Neural cell (in vitro differentiated cells): ENCODE data around the gene ATG2B. TPM values are rescaled to one million over a fixed set of nuclear protein-coding genes. Genes with fewer than 3 reads are reported as not detected.

Experiments used
- H2AFZ ChIP-seq: fragments of 200-600, 300-800 bp; sonication (generic), shearing (Covaris generic); 2 replicates; pipeline ENCODE4 v1.6.0; 2014; ENCODE audit warnings: low read depth, mild to moderate bottlenecking, antibody characterized with exemption, low read length, moderate library complexity
- H3F3A ChIP-seq: fragments of 200-600 bp; shearing (Covaris generic); 2 replicates; pipeline ENCODE4 v1.6.1; 2016; ENCODE audit warnings: mild to moderate bottlenecking, moderate library complexity, mixed read lengths, antibody characterized with exemption, low read length; ENCODE audit not compliant: insufficient read depth, poor library complexity, severe bottlenecking
- H3K27ac ChIP-seq: fragments of 200-600, 300-800 bp; sonication (generic), shearing (Covaris generic); 2 replicates; pipeline ENCODE4 v1.5.1; 2014; ENCODE audit warnings: mild to moderate bottlenecking, low read length, moderate library complexity
- H3K27me3 ChIP-seq: fragments of 300-800, 200-600 bp; sonication (generic), shearing (Covaris generic); 2 replicates; pipeline ENCODE4 v1.6.0; 2014; ENCODE audit warnings: mild to moderate bottlenecking, low read depth, low read length, moderate library complexity; ENCODE audit not compliant: insufficient read depth
- H3K36me3 ChIP-seq: fragments of 300-800, 200-600 bp; sonication (generic), shearing (Covaris generic); 2 replicates; pipeline ENCODE4 v1.5.1; 2014; ENCODE audit warnings: mild to moderate bottlenecking, antibody characterized with exemption, low read length, moderate library complexity; ENCODE audit not compliant: insufficient read depth
- H3K4me2 ChIP-seq: fragments of 300-800, 200-600 bp; sonication (generic), shearing (Covaris generic); 2 replicates; pipeline ENCODE4 v1.6.0; 2014; ENCODE audit warnings: mild to moderate bottlenecking, low read length
- H3K4me3 ChIP-seq: fragments of 300-800, 200-600 bp; sonication (generic), shearing (Covaris generic); 2 replicates; pipeline ENCODE4 v1.5.1; 2014; ENCODE audit warnings: mild to moderate bottlenecking, low read length, moderate library complexity
- H3K79me2 ChIP-seq: fragments of 200-600 bp; shearing (Covaris generic); replicated peaks from 2 replicates; pipeline ENCODE4 v1.6.0; 2014; ENCODE audit warnings: mild to moderate bottlenecking, low read length, moderate library complexity; ENCODE audit not compliant: insufficient read depth
- H3K9ac ChIP-seq: fragments of 300-800, 200-600 bp; sonication (generic), shearing (Covaris generic); 2 replicates; pipeline ENCODE4 v1.6.1; 2016; ENCODE audit warnings: mild to moderate bottlenecking, low read length, mixed read lengths
- H3K9me2 ChIP-seq: fragments of 200-600 bp; shearing (Covaris generic); 2 replicates; pipeline ENCODE4 v1.6.1; 2016; ENCODE audit warnings: mild to moderate bottlenecking, low read length, mixed read lengths; ENCODE audit not compliant: insufficient read depth
- H3K9me3 ChIP-seq: fragments of 200-600, 300-800 bp; sonication (generic), shearing (Covaris generic); 2 replicates; pipeline ENCODE4 v1.6.1; 2016; ENCODE audit warnings: mild to moderate bottlenecking, mixed run types, low read length, moderate library complexity, mixed read lengths
- H4K20me1 ChIP-seq: fragments of 200-600 bp; shearing (Covaris generic); 2 replicates; pipeline ENCODE4 v1.6.1; 2016; ENCODE audit warnings: mild to moderate bottlenecking, mixed run types; ENCODE audit not compliant: insufficient read depth
- CTCF ChIP-seq: fragments of 450-650 bp; IDR thresholded peaks from 2 replicates; pipeline ENCODE4 v1.5.1; 2014; ENCODE audit warnings: antibody characterized with exemption, mild to moderate bottlenecking, moderate library complexity; ENCODE audit not compliant: poor library complexity, severe bottlenecking
- EP300 ChIP-seq: fragments of 450-650 bp; conservative IDR thresholded peaks from 2 replicates; pipeline ENCODE4 v1.6.1; 2014; ENCODE audit warnings: antibody characterized with exemption, mild to moderate bottlenecking, moderate library complexity; ENCODE audit not compliant: poor library complexity, severe bottlenecking
- EZH2 ChIP-seq: fragments of 200-600, 300-800 bp; shearing (Covaris generic), sonication (generic); IDR thresholded peaks from 2 replicates; pipeline ENCODE4 v1.6.1; 2014; ENCODE audit warnings: antibody characterized with exemption, low read length, borderline replicate concordance, mild to moderate bottlenecking; ENCODE audit not compliant: insufficient read depth, poor library complexity, severe bottlenecking
- MXI1 ChIP-seq: fragments of 450-650 bp; conservative IDR thresholded peaks from 2 replicates; pipeline ENCODE4 v1.6.1; 2014; ENCODE audit warnings: antibody characterized with exemption, mild to moderate bottlenecking; ENCODE audit not compliant: poor library complexity, severe bottlenecking
- POLR2AphosphoS5 ChIP-seq: IDR thresholded peaks from 2 replicates; pipeline ENCODE4 v1.6.1; 2012
- RAD21 ChIP-seq: fragments of 450-650 bp; conservative IDR thresholded peaks from 2 replicates; pipeline ENCODE4 v1.6.1; 2014; ENCODE audit warnings: antibody characterized with exemption, mild to moderate bottlenecking, moderate library complexity
- SMC3 ChIP-seq: fragments of 450-650 bp; conservative IDR thresholded peaks from 2 replicates; pipeline ENCODE4 v1.6.1; 2014; ENCODE audit warnings: antibody characterized with exemption, mild to moderate bottlenecking, moderate library complexity; ENCODE audit not compliant: poor library complexity
- TAF1 ChIP-seq: IDR thresholded peaks from 2 replicates; pipeline ENCODE4 v1.6.1; 2012; ENCODE audit warnings: low read depth
- polyA plus RNA-seq: library from polyadenylated mRNA; depleted of rRNA; stranded (reverse); fragments of >200 nt; gene quantifications from 2 replicates; pipeline ENCODE4 v1.2.3, GENCODE V29; 2014
- TF ChIP-seq, protein P1 (sequence below): IDR thresholded peaks from 2 replicates; pipeline ENCODE4 v1.6.1; 2012; ENCODE audit warnings: borderline replicate concordance

Gene ATG2B
- polyA plus RNA-seq, 1 donor from 2014 or later: 16.2 TPM

GRCh38 chr14:96255501-96256366 is 107.4 kb downstream of the ATG2B start, which contains the start of gene BDKRB1:
BDKRB1 (plus strand) TSS chr14:96256210; CDS start chr14:96263683, 7,473 bp downstream.
- Histone ChIP-seq H3K9me2 (no peaks in the 10 kb centered on the region), H3K9me3 (peaks cover 3% of the 10 kb centered on the region), H3K9ac (no peak within 1 kb of the TSS), H3K79me2 (no peaks in the 10 kb centered on the region), H3K4me2 (no peak within 1 kb of the TSS), H3K27me3 (no peaks in the 10 kb centered on the region), H2AFZ (no peak within 1 kb of the TSS), H3K27ac (no peak within 1 kb of the TSS), H4K20me1 (no peaks in the 10 kb centered on the region), H3K4me3 (no peak within 1 kb of the TSS), H3K36me3 (no peaks in the 10 kb centered on the region), H3F3A (no peaks in the 10 kb centered on the region)
- TF ChIP-seq EP300: no peak
- no peak for TF ChIP-seq CTCF
- TF ChIP-seq RAD21: no peak

- H3F3A ChIP-seq: no peaks in the 10 kb centered on the region
- no peak overlapping the region for H3K4me3 ChIP-seq
- no peaks in the 10 kb centered on the region for H3K9me3 ChIP-seq
- no peak overlapping the region for H3K9ac ChIP-seq
- no peaks in the 10 kb centered on the region for H3K36me3 ChIP-seq
- H4K20me1 ChIP-seq: no peaks in the 10 kb centered on the region
- no peak overlapping the region for H3K27ac ChIP-seq
- no peak overlapping the region for H2AFZ ChIP-seq
- H3K9me2 ChIP-seq: no peaks in the 10 kb centered on the region
- H3K27me3 ChIP-seq: no peaks in the 10 kb centered on the region
- TF ChIP-seq MXI1 (no peak), EZH2 (no peak), SMC3 (no peak), CTCF (no peak), RAD21 (no peak), EP300 (no peak), TAF1 (no peak), POLR2AphosphoS5 (no peak)
- TF ChIP-seq, protein P1, sequence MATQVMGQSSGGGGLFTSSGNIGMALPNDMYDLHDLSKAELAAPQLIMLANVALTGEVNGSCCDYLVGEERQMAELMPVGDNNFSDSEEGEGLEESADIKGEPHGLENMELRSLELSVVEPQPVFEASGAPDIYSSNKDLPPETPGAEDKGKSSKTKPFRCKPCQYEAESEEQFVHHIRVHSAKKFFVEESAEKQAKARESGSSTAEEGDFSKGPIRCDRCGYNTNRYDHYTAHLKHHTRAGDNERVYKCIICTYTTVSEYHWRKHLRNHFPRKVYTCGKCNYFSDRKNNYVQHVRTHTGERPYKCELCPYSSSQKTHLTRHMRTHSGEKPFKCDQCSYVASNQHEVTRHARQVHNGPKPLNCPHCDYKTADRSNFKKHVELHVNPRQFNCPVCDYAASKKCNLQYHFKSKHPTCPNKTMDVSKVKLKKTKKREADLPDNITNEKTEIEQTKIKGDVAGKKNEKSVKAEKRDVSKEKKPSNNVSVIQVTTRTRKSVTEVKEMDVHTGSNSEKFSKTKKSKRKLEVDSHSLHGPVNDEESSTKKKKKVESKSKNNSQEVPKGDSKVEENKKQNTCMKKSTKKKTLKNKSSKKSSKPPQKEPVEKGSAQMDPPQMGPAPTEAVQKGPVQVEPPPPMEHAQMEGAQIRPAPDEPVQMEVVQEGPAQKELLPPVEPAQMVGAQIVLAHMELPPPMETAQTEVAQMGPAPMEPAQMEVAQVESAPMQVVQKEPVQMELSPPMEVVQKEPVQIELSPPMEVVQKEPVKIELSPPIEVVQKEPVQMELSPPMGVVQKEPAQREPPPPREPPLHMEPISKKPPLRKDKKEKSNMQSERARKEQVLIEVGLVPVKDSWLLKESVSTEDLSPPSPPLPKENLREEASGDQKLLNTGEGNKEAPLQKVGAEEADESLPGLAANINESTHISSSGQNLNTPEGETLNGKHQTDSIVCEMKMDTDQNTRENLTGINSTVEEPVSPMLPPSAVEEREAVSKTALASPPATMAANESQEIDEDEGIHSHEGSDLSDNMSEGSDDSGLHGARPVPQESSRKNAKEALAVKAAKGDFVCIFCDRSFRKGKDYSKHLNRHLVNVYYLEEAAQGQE: no peak
- H3K4me2 ChIP-seq: no peak overlapping the region
- H3K79me2 ChIP-seq: no peaks in the 10 kb centered on the region
These were observed 108.5 kb downstream of the ATG2B start for GRCh38 chr14:96254687-96255086.
